ENCODE results near the gene STX1A. TPM values are rescaled to one million over a fixed set of nuclear protein-coding genes. Genes with fewer than 3 reads are reported as not detected.

The STX1A gene
- polyA plus RNA-seq, 1 donor (not counting 4 experiments of a cell fraction or from before 2014, with no cell fraction given), result 22.4 TPM

DNA sequence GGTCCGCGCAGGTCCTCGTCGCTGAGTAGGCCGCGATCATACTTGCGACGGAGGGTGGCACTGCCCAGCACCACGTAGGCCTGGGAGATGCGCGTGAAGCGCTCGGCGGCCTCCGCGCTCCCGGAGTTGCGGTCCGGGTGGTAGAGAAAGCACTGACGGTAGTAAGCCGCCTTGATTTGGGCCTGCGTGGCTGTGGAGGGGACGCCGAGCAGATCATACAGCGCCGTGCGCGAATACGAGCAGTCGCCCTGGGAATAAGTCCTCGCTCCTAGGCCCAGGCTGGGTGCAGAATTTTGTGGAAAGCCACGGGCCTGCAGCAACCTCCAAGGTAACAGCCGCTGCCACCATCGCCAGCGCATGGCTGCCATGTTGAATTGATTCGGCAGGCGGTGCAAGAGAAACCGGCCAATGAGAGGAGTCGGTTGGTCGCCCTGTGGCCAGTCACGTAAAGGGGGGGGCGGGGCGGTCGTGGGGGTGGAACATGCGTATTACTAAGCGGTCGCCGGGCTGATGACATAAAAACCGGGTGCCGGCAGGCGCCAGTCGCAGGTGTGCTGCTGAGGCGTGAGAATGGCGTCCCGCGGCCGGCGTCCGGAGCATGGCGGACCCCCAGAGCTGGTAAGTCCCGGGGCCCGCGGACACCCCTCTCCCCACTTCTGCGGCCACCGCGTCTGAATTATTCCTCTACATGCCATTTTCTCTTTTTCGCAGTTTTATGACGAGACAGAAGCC lies 36.2 kb downstream of the STX1A start, which contains the start of the genes BUD23 and DNAJC30:
TSS of gene BUD23 (plus strand) at position 542 of the 732 bp plus-strand sequence. CDS start at position 571, 29 bp downstream.
TSS of gene DNAJC30 (minus strand) at position 398 of the 732 bp plus-strand sequence. CDS start at position 368, 30 bp downstream.
- DNase-seq (ENCODE audit: low read depth, low spot score) (peak; percentile 65), FAIRE-seq (no peak)
- H3K4me2 ChIP-seq (ENCODE audit: control insufficient read depth, extremely low read depth, insufficient read depth, low read depth, low read length), result peak within 1 kb of the TSS; percentile 94
- dilution Hi-C loops (cut with MboI; ENCODE audit: extremely low pct_ligation_motif_present, low sequenced_read_pairs), result no loop called here
- peaks cover 4 to 18% of the 10 kb centered on the region in 2 experiments for H3K36me3 ChIP-seq (ENCODE audit: control insufficient read depth in 2 of 2, extremely low read depth in 1 of 2, insufficient read depth in 2 of 2, low read length in 2 of 2)
- no peaks in the 10 kb centered on the region for H4K20me1 ChIP-seq (ENCODE audit: control insufficient read depth, extremely low read depth, insufficient read depth, low read length)
- peak within 1 kb of the TSS; percentile 89 for H3K27ac ChIP-seq (ENCODE audit: control insufficient read depth, insufficient read depth, low read length)
- H3K27me3 ChIP-seq (ENCODE audit: control insufficient read depth, extremely low read depth, insufficient read depth, low read length), result no peaks in the 10 kb centered on the region
- H2AFZ ChIP-seq (ENCODE audit: control insufficient read depth, low read length), result peak within 1 kb of the TSS; percentile 98
- H3K9me3 ChIP-seq (ENCODE audit: control insufficient read depth, low read depth, low read length), result no peaks in the 10 kb centered on the region
- H3K79me2 ChIP-seq (ENCODE audit: control insufficient read depth, insufficient read depth, low read length), result peaks cover 77% of the 10 kb centered on the region
- peaks cover 4% of the 10 kb centered on the region for H3K9me1 ChIP-seq (ENCODE audit: control insufficient read depth, extremely low read depth, insufficient read depth, low read length)
- H3K9ac ChIP-seq (ENCODE audit: control insufficient read depth, extremely low read depth, insufficient read depth, low read length), result peak within 1 kb of the TSS; percentile 96
- TF ChIP-seq EZH2 (IDR thresholded peaks at IDR 0.05; ENCODE audit: low read length) (no peak), CTCF (optimal IDR thresholded peaks at IDR 0.05 in 1 of 3, IDR thresholded peaks at IDR 0.05 in 1 of 3, conservative IDR thresholded peaks at IDR 0.05 in 1 of 3; ENCODE audit: extremely low read depth in 1 of 3, insufficient read depth in 2 of 3, low read length in 3 of 3) (no peak)
- H3K4me3 ChIP-seq (ENCODE audit: control insufficient read depth in 2 of 3, extremely low read depth in 1 of 3, insufficient read depth in 2 of 3, low read depth in 1 of 3, low read length in 3 of 3), result peak within 1 kb of the TSS; percentile 71 to 91 (median 86)
- peaks cover 17% of the 10 kb centered on the region for H3K4me1 ChIP-seq (ENCODE audit: control insufficient read depth, extremely low read depth, insufficient read depth, low read length)

DNA sequence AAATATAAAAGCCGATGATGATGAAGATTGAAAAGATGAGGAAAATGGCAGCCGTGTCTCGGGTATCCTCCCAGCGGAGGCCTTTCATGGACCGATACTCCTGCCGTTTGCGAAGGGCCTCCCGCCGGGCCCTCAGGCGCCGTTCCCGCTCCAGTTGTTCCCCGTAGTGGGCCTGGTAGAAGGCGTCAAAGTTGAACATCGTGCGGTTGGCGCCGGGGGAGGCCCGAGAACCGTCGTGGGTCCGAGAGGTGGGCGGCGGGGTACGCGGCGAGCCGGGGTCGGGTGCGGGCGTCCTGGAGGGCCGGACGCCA lies 36.8 kb downstream of the STX1A start:
- Histone ChIP-seq H3K4me3 (ENCODE audit: control insufficient read depth in 2 of 3, extremely low read depth in 1 of 3, insufficient read depth in 2 of 3, low read depth in 1 of 3, low read length in 3 of 3) (peak overlapping the region; percentile 71 to 91 (median 86)), H3K79me2 (ENCODE audit: control insufficient read depth, insufficient read depth, low read length) (peaks cover 78% of the 10 kb centered on the region), H3K27ac (ENCODE audit: control insufficient read depth, insufficient read depth, low read length) (peak overlapping the region; percentile 89), H3K9me3 (ENCODE audit: control insufficient read depth, low read depth, low read length) (no peaks in the 10 kb centered on the region), H2AFZ (ENCODE audit: control insufficient read depth, low read length) (peak overlapping the region; percentile 98), H3K9me1 (ENCODE audit: control insufficient read depth, extremely low read depth, insufficient read depth, low read length) (peaks cover 4% of the 10 kb centered on the region), H3K9ac (ENCODE audit: control insufficient read depth, extremely low read depth, insufficient read depth, low read length) (peak overlapping the region; percentile 96), H3K27me3 (ENCODE audit: control insufficient read depth, extremely low read depth, insufficient read depth, low read length) (no peaks in the 10 kb centered on the region), H3K4me1 (ENCODE audit: control insufficient read depth, extremely low read depth, insufficient read depth, low read length) (peaks cover 17% of the 10 kb centered on the region), H3K36me3 (ENCODE audit: control insufficient read depth in 2 of 2, extremely low read depth in 1 of 2, insufficient read depth in 2 of 2, low read length in 2 of 2) (peaks cover 4 to 16% of the 10 kb centered on the region in 2 experiments), H3K4me2 (ENCODE audit: control insufficient read depth, extremely low read depth, insufficient read depth, low read depth, low read length) (peak overlapping the region; percentile 94), H4K20me1 (ENCODE audit: control insufficient read depth, extremely low read depth, insufficient read depth, low read length) (no peaks in the 10 kb centered on the region)
- FAIRE-seq (no peak), DNase-seq (ENCODE audit: low read depth, low spot score) (no peak)
- dilution Hi-C loops (cut with MboI; ENCODE audit: extremely low pct_ligation_motif_present, low sequenced_read_pairs), result no loop called here
- TF ChIP-seq EZH2 (IDR thresholded peaks at IDR 0.05; ENCODE audit: low read length) (no peak), CTCF (optimal IDR thresholded peaks at IDR 0.05 in 1 of 3, IDR thresholded peaks at IDR 0.05 in 1 of 3, conservative IDR thresholded peaks at IDR 0.05 in 1 of 3; ENCODE audit: extremely low read depth in 1 of 3, insufficient read depth in 2 of 3, low read length in 3 of 3) (no peak)
